Umbilical cord (tissue), 2 donors: ENCODE results near the gene HEXIM1. TPM values are rescaled to one million over a fixed set of nuclear protein-coding genes. Genes with fewer than 3 reads are reported as not detected.

ENCODE experiments used
- DNase-seq: peaks from one replicate; pipeline ENCODE4 v3.0.0-alpha.2; 2015; ENCODE audit warnings: low spot score
- total RNA-seq: library from RNA; depleted of rRNA; stranded (reverse); fragments of >200 nt; gene quantifications from one replicate; pipeline ENCODE4 v1.2.3, GENCODE V29; 2014; ENCODE audit warnings: low replicate concordance; ENCODE audit not compliant: insufficient read depth

Gene HEXIM1, protein sequence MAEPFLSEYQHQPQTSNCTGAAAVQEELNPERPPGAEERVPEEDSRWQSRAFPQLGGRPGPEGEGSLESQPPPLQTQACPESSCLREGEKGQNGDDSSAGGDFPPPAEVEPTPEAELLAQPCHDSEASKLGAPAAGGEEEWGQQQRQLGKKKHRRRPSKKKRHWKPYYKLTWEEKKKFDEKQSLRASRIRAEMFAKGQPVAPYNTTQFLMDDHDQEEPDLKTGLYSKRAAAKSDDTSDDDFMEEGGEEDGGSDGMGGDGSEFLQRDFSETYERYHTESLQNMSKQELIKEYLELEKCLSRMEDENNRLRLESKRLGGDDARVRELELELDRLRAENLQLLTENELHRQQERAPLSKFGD
- total RNA-seq: 14.4 TPM

- DNase-seq: peak; percentile 100
Observed at GRCh38 chr17:45148183-45149036, at the start of gene HEXIM1. TSS of gene HEXIM1 (plus strand) at chr17:45148475. CDS start at chr17:45149191, 716 bp downstream.

GRCh38 chr17:45098869-45099616 lies 49.2 kb upstream of the HEXIM1 start:
- peak; percentile 81 for DNase-seq

- no peak for DNase-seq
Observed at GRCh38 chr17:45101546-45101882, 46.8 kb upstream of the HEXIM1 start.

DNA sequence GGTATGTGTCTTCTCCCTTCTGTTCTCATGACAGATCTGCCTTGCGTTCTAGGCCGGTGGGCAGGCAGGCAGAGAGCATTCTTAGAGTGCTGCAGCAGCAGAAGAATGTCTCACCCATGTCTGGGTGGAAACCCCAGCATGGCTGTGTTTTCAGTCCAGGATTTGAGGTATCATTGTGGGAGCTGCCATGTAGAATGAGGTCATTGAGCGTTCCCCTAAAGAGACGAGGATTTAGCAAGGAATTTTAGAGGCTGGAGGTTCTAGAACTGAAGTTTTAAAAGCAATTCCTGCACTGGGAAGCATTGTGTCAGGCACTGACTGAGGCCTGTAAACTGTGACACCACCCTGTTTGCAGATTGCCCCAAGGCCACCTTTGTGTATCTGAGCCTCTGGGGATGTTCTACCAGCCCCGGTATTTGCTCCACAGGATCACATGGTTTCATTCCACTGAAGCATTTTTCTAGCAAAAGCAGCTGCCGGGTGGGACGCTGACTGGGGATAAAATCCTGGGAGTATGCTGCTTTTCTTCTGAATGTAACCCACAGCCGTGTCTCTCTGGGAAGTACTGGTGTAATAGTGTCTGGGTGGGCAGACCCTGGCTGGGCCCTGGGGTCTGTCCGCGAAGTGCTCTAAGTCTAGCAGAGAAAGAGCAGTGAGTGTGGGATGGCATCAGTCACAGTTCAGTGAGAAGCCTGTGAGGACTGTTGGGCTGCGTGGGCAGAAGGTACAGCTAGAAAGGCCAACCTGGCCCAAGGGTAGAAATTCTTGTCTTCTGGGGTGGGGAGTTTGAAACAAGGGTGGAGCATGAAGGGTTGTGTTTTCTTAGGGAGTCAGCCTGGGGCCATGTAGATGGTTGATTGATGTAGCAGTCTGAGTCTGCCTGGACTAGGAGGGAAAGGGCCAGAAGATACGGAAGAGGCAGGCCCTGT lies 46.1 kb upstream of the HEXIM1 start:
- DNase-seq: peak; percentile 88

- no peak for DNase-seq
Observed at GRCh38 chr17:45102856-45103255, 45.4 kb upstream of the HEXIM1 start.

DNA sequence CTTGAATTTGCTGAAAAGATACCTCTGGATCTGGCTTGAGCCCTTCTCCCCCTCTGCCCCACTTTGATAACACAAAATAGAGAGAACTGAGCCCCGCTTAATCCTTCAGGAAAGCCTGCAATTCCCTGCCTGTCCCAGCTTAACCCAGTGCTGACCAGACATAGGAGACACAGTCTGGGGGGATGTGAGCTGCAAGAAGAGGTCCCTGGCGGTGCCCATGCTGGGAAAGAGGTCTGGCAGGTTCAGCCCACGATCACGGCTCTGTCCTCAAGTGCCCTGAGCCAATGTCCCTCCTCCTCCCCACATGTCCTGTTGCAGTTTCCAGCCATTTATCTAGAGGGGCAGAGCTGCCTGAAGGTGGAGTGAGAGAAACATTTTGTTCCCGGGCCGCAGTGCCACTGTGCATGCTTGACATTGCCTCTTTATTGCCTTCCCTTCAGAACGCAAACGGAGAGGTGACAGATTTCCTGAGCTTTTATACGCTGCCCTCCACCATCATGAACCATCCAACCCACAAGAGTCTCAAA lies 44.9 kb upstream of the HEXIM1 start:
- DNase-seq: no peak

DNA sequence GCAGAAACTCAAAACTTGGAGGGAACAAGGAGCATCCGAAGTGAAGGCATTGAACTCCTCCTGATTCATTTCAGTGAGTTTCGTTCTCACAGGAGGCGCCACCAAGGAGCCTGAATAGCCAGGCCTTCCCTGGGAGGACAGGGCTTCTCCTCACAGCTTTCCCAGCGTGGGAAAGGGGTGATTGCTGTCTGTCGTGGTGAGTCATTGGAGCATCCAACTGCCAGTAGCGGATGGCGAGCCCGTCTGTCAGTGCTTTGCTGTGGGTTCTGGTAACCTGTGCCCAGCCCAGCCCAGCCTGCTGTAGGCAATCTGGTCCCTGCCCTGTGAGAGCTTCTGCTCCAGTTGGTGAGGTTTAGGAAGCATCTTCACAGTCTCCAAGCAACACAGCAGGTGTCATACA lies 44.2 kb upstream of the HEXIM1 start:
- DNase-seq: no peak

GRCh38 chr17:45104497-45104896 lies 43.8 kb upstream of the HEXIM1 start:
- no peak for DNase-seq

GRCh38 chr17:45104907-45105624 lies 43.2 kb upstream of the HEXIM1 start:
- DNase-seq: no peak

DNA sequence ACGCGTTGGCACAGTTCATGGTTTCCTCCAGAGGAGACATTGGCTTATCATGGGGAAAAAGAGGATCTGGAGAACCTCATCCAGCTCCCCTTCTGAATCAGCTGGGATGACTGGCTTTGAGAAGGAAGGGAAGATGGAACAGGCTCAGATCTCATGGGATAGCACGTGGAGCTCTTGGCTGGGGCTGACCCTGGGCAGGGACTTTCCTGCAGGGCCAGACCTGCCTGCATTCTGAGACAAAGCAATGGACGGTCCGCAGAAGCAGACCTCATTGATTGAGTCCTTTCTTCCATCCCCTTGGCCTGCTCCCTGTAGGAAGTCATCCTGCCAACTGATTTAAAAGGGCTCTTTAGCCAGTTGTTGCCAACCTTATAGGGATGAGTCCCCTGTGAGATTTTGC lies 42.2 kb upstream of the HEXIM1 start:
- DNase-seq: no peak

DNA sequence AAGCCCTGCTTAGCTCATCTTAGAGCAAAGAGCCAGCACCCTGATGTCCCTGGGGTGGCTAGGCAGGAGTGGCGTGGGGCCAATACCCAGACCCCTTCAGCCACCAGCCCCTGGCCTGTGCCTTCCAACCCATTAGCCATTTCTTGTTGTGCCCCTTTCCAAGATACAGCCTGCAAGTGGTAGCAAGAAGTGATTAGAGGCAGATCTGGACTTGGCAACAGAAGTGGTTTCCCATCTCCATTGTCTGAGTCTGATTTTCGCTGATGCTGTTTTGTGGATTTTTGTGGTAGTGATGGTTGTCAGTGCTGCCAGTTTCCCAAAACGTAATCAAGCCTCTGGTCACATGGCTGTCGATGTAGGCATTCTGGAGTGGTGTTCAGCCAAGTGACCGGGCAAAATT lies 41.7 kb upstream of the HEXIM1 start:
- no peak for DNase-seq

GRCh38 chr17:45107293-45108010 lies 40.8 kb upstream of the HEXIM1 start:
- no peak for DNase-seq

DNA sequence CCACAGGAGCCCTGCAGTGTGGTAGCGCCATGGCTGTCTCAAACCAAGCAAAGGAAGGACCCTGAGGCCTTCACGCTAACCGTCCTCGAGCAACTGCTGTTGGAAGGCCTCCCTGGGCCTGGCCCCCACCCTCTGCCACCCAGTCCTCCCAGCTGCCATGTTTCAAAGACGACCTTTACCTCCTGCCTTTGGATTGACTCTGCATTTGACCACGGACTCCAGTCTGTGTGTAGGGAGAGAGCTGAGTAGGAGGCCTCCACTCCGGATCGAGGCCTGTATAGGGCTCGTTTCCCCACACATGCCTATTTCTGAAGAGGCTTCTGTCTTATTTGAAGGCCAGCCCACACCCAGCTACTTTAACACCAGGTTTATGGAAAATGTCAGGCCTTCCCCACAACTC lies 40.2 kb upstream of the HEXIM1 start:
- DNase-seq: no peak

- DNase-seq: no peak
Observed at GRCh38 chr17:45108595-45109521, 39.4 kb upstream of the HEXIM1 start.

DNA sequence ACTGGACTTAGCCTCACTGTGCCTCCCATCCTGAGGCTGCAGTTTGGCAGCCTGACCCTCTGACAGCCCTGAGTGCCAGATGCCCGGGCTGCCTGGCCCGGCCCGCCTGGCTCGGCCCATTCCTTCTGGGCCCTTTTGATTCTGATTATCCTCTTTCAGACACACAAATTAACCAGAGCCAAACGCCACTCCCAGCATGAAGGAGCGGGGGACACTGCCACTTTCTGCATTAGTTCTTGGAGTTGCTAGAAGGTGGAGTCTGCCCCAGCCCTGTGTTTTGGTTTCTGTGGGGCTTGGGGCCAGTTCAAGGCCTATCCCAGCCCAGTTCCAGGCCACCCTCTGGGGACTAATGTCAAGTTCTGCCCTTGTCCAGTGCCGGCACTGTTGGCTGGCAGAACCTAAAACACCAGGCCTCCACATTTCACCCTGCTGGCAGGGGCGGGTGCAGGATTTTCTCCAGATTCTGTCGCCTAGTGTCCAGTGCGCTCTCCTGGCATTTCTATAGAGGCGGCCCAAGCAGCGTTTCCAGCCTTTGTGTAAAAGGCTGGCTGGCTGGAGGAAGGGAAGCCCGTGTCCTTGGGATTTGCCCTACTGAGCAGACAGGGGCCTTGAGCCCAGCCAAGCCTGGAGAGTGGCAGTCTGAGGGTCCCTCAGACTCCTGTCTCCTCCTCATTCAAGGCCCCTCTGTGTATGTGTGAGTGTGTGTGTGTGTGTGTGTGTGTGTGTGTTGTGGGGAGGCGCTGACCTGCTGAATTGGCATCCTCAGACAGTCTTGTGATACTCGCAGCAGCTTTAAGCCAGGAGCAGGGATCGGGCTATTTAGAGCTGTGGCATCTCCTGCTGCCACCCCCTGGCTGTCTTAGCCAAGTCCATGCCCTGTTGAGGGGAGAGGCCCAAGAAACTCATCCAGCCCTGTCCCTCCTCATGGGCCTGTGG lies 37.3 kb upstream of the HEXIM1 start:
- DNase-seq: no peak

- no peak for DNase-seq
Observed at GRCh38 chr17:45111850-45112249, 36.4 kb upstream of the HEXIM1 start.
